ENCODE results near the gene CCNG2. TPM values are rescaled to one million over a fixed set of nuclear protein-coding genes. Genes with fewer than 3 reads are reported as not detected.

CCNG2 gene
- total RNA-seq, 1 donor from 2014 or later, result 8.5 TPM

GRCh38 chr4:77145842-77146185 lies 11.2 kb upstream of the CCNG2 start:
- ATAC-seq (no peak), DNase-seq (ENCODE audit: missing footprints) (no peak)
- intact Hi-C loops (cut with DNase I), result no loop called here

- no peak for DNase-seq (ENCODE audit: missing footprints)
- intact Hi-C loops (cut with DNase I), result no loop called here
- ATAC-seq, result no peak
Measured at GRCh38 chr4:77146186-77147078, 10.6 kb upstream of the CCNG2 start.

DNA sequence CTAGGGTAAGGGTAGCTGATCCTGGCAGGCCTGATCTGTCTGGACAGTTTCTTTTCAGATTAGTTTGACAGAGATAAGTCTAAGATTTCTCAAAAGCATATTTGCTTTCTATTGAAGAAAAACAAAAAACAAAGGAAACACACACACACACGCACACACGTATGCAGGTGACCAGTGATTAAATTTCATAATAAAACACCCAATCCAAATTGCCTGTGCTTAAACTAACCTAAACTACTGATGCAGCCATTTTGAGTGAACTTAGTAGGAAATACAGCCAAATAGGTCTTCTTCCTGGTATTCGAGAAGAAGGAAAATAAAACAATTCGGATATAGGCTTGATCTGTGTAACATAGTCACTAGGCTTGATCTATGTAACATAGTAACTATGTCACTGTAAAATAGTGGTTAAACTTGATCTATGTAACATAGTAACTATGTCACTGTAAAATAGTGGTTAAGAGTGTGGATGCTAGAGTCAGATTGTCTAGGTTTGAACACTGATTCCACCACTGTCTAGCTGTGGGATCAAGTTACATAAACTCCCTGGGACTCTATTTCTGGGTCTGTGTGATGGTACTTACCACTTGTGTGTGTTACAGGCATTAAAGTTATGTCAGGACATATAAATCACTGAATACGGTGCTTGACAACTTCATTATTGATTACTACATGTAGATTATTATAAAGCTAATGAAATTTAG lies 9.8 kb upstream of the CCNG2 start:
- DNase-seq (ENCODE audit: missing footprints), result no peak
- intact Hi-C loops (cut with DNase I), result no loop called here
- no peak for ATAC-seq

- ATAC-seq (no peak), DNase-seq (ENCODE audit: missing footprints) (no peak)
- intact Hi-C loops (cut with DNase I), result no loop called here
Measured at GRCh38 chr4:77148078-77148477, 8.9 kb upstream of the CCNG2 start.

- no peak for DNase-seq (ENCODE audit: missing footprints)
- intact Hi-C loops (cut with DNase I), result no loop called here
- no peak for ATAC-seq
Measured at GRCh38 chr4:77149789-77150188, 7.2 kb upstream of the CCNG2 start.

DNA sequence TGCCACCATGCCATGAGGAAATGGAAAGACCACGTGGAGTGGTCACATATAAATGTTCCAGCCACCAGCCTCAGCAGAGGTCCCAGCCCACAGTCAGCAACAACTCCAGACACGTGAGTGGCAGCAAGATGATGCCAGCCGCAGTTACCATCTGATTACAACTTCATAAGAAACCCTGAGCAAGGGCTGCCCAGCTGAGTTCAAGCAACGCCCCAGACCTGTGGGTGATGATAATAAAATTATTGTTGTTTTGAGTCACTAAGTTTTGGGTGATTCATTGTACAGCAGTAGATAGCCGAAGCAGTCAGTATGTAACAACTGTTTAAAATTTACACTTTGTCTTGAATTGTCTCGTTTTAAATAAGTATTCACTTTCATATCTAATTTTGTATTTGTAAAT lies 5.8 kb upstream of the CCNG2 start:
- ATAC-seq, result no peak
- intact Hi-C loops (cut with DNase I), result no loop called here
- DNase-seq (ENCODE audit: missing footprints), result no peak

DNA sequence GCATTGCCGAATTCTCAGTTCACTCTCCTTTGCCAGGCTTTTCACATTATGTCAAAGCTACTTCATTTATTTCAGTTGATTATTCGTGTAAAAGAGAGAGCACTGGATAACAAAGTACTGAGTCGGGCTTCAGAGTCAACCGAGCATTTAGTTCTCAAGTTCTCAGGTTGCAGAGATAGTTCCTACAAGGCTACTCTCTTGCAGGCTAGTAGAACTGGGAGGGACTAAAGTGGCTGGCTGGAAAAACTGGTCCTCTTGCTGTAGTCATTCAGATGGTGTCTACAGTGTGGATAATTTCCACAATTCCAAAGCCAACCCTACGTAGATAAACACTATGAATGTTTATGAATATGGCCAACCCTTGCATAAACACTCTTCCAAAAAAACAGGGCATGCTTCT lies 4.6 kb upstream of the CCNG2 start:
- intact Hi-C loops (cut with DNase I), result no loop called here
- ATAC-seq, result no peak

GRCh38 chr4:77153006-77153405 lies 4.0 kb upstream of the CCNG2 start:
- no peak for DNase-seq (ENCODE audit: missing footprints)
- intact Hi-C loops (cut with DNase I), result no loop called here
- no peak for ATAC-seq

More for the DNA sequence above, 4.6 kb upstream of the CCNG2 start:
- no peak for DNase-seq (ENCODE audit: missing footprints)

DNA sequence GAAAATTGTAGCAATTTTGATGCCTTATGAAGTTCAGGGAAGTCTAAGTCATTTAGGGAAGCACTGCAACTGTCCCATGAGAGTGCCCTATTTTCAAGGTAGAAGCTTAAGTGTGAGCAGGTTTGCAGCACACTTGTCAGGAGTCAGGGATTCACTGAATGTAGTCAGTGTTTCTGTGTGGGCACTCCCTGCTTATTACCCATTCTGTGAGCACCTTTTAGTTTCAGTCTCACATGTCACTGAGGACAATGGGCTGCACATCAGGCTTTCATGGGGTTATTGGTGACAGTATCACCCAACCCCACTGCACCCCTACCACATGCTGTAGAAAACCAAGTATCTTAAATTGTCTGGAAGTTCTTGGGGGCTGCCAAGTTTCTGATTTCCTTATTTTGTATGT lies 2.9 kb upstream of the CCNG2 start:
- intact Hi-C loops (cut with DNase I), result no loop called here
- ATAC-seq (no peak), DNase-seq (ENCODE audit: missing footprints) (no peak)

DNA sequence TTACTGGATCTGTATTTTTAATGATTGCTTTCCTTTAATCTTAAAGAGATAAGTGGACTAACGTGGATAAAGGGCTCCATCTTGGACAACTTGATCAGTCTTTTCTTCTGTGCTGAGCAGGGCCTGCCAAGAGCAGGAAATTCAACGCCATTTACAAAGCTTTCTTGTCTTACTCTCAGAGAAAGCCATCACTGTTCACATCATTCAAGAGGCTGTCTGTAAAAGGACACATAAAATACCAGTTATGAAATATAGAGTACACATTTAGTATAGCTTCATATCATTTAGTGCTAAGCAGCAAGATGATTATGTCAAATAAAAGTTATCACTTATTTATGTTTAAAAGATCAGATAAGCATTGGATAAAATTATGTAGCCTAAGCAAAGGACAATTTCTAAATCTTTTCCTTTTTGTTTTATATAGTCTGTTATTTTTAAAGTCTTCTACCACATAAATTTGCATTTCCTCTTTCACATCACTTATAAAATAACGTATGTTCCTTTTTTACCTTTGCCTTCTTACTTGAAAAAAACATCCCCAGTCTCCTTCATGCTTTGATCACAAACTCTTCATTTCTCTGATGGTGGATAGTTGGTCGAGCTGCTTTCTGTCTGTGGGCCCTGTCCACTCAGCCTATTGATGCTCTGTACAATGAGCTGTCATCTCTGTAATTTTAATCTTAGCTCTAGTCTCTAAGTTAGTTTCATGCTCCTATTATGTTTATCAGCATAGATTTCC lies 2.1 kb upstream of the CCNG2 start:
- intact Hi-C loops (cut with DNase I), result loop anchor here (5.0 kb wide), 1 partner anchor 58 kb away; no protein-coding TSS in a partner anchor
- ATAC-seq (no peak), DNase-seq (ENCODE audit: missing footprints) (no peak)

- intact Hi-C loops (cut with DNase I), result loop anchor here (5.0 kb wide), 1 partner anchor 59 kb away; no protein-coding TSS in a partner anchor
- DNase-seq (ENCODE audit: missing footprints), result no peak
- ATAC-seq, result no peak
Measured at GRCh38 chr4:77155631-77156452, 1.2 kb upstream of the CCNG2 start.

DNA sequence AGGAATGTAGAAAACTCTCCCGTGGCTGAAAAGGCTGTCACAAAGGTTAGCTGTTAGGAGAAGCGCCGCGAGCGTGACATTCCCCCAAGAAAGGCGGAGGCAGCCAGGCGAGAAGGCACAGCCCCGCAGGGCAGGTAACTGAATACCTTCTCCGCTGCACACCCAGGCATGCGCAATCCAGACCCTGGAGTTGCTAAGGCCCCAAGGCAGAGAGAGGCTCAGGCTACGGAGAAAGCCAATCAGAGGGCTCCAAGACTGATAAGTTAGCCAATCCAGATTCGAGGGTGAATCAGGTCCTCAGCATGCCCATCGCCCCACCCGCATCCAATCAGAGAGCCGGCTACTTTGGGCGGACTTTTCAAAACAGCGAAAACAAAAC lies 485 bp upstream of the CCNG2 start:
- peak; percentile 94 for DNase-seq (ENCODE audit: missing footprints)
- intact Hi-C loops (cut with DNase I), result loop anchor here (5.0 kb wide), 1 partner anchor 59 kb away; no protein-coding TSS in a partner anchor
- ATAC-seq, result peak; percentile 97

- intact Hi-C loops (cut with DNase I), result loop anchor here (1.0 to 5.0 kb wide), 2 partner anchors 61 to 82 kb away; no protein-coding TSS in a partner anchor
- peak; percentile 93 for DNase-seq (ENCODE audit: missing footprints)
- ATAC-seq, result peak; percentile 85
Measured at GRCh38 chr4:77157859-77158486, 966 bp downstream of the CCNG2 start.

DNA sequence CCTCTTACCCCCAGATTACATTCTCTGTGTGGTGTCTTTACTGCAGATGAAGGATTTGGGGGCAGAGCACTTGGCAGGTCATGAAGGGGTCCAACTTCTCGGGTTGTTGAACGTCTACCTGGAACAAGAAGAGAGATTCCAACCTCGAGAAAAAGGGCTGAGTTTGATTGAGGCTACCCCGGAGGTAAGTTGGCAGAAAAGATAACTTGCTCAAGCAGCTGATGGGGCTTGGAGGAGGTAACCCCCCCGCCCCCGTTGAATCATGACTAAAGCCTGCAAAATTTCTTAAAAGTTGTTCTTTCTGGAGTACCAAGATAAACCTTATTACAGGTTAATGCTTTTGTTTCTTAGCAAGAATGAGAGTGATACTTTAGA lies 1.5 kb downstream of the CCNG2 start:
- intact Hi-C loops (cut with DNase I), result loop anchor here (5.0 kb wide), 1 partner anchor 61 kb away; no protein-coding TSS in a partner anchor
- ATAC-seq (no peak), DNase-seq (ENCODE audit: missing footprints) (no peak)

DNA sequence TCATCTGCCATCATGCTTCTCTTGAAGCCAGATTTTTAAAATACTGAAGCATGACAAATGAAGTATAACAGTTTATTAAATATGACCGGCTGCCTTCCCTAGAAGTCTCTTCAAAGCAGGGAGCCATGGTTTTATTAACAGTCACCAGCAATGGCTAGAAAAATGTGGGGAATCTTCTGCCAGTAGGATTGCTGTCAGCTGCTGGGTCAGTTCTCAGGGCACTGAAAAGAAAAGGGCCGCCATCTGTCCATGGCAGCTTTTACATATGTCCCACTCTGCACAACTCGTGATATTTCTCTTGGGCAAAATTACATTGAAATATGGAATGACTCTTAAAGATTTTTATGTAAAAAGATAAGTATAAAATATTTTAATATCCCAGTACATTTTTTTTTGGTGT lies 2.8 kb downstream of the CCNG2 start:
- intact Hi-C loops (cut with DNase I), result loop anchor here (5.0 kb wide), 1 partner anchor 63 kb away; no protein-coding TSS in a partner anchor
- ATAC-seq (no peak), DNase-seq (ENCODE audit: missing footprints) (no peak)

DNA sequence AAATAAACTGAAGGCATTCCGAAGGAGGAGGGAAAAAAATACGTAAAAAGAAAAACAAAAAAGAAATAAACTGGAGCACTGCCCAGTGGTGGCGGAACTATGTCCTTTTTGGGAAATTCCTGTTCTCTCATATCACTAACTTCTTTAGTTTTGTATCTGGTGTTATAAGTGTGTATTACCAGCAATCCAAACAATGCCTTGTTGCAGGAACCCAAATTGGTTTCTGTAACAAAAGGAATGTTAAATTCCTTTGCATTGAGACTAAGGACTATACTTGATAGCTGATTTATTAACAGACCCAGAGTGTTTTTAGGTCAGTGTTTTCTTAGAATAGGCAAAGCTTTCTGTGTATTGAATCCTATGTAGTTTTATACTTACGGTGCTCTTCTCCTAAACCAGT lies 6.6 kb downstream of the CCNG2 start:
- ATAC-seq, result no peak
- DNase-seq (ENCODE audit: missing footprints), result no peak
- intact Hi-C loops (cut with DNase I), result no loop called here

GRCh38 chr4:77167173-77167572 lies 10.2 kb downstream of the CCNG2 start:
- intact Hi-C loops (cut with DNase I), result no loop called here
- DNase-seq (ENCODE audit: missing footprints) (no peak), ATAC-seq (no peak)

- DNase-seq (ENCODE audit: missing footprints), result no peak
- intact Hi-C loops (cut with DNase I), result no loop called here
- no peak for ATAC-seq
Measured at GRCh38 chr4:77167866-77168265, 10.9 kb downstream of the CCNG2 start.

All from Right ventricle myocardium inferior (tissue), 1 donor.